Astrocyte (in vitro differentiated cells and primary cell): Measurements from ENCODE around the gene TPPP2.

Experiments used
- EZH2 ChIP-seq: IDR thresholded peaks from 2 replicates; pipeline ENCODE4 v1.6.1; 2012; ENCODE audit warnings: mild to moderate bottlenecking, low read length, inconsistent platforms; ENCODE audit not compliant: insufficient read depth
- TF ChIP-seq, protein P1 (sequence below): IDR thresholded peaks from 2 replicates; pipeline ENCODE4 v1.5.1; 2011; ENCODE audit warnings: low read depth, mild to moderate bottlenecking, inconsistent platforms, low read length, moderate library complexity; ENCODE audit not compliant: insufficient read depth

- TF ChIP-seq, protein P1, sequence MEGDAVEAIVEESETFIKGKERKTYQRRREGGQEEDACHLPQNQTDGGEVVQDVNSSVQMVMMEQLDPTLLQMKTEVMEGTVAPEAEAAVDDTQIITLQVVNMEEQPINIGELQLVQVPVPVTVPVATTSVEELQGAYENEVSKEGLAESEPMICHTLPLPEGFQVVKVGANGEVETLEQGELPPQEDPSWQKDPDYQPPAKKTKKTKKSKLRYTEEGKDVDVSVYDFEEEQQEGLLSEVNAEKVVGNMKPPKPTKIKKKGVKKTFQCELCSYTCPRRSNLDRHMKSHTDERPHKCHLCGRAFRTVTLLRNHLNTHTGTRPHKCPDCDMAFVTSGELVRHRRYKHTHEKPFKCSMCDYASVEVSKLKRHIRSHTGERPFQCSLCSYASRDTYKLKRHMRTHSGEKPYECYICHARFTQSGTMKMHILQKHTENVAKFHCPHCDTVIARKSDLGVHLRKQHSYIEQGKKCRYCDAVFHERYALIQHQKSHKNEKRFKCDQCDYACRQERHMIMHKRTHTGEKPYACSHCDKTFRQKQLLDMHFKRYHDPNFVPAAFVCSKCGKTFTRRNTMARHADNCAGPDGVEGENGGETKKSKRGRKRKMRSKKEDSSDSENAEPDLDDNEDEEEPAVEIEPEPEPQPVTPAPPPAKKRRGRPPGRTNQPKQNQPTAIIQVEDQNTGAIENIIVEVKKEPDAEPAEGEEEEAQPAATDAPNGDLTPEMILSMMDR, result no peak
- TF ChIP-seq EZH2, result no peak
Observed at GRCh38 chr14:21077672-21078071, 47.7 kb downstream of the TPPP2 start.
